OCI-LY1 (cell line): ENCODE data around the gene RTRAF.

Experiments used
- H2AFZ ChIP-seq: fragments of 200-600 bp; sonication (generic), shearing (Covaris generic); 2 replicates; pipeline ENCODE4 v1.6.0; 2014; ENCODE audit warnings: antibody characterized with exemption, mild to moderate bottlenecking, low read length
- H3F3A ChIP-seq: fragments of 200-600 bp; sonication (generic), shearing (Covaris generic); 2 replicates; pipeline ENCODE4 v1.6.0; 2014; ENCODE audit warnings: mild to moderate bottlenecking, antibody characterized with exemption, low read length, moderate library complexity; ENCODE audit not compliant: insufficient read depth
- H3K27ac ChIP-seq: fragments of 200-600 bp; sonication (generic); 2 replicates; pipeline ENCODE4 v1.5.1; 2014; ENCODE audit warnings: low read length, mixed run types, mild to moderate bottlenecking, low read depth; ENCODE audit not compliant: poor library complexity, severe bottlenecking
- H3K27me3 ChIP-seq: fragments of 200-600 bp; sonication (generic); 2 replicates; pipeline ENCODE4 v1.6.0; 2014; ENCODE audit warnings: antibody characterized with exemption, mild to moderate bottlenecking, low read length, moderate library complexity; ENCODE audit not compliant: insufficient read depth
- H3K36me3 ChIP-seq: fragments of 200-600 bp; sonication (generic); 2 replicates; pipeline ENCODE4 v1.6.1; 2014; ENCODE audit warnings: mild to moderate bottlenecking, antibody characterized with exemption, low read length, moderate library complexity, mixed read lengths; ENCODE audit not compliant: insufficient read depth
- H3K4me1 ChIP-seq: fragments of 200-600 bp; sonication (generic); 2 replicates; pipeline ENCODE4 v1.5.1; 2014; ENCODE audit warnings: mild to moderate bottlenecking, low read length, moderate library complexity; ENCODE audit not compliant: insufficient read depth, severe bottlenecking
- H3K4me2 ChIP-seq: fragments of 200-600 bp; sonication (generic), shearing (Covaris generic); 2 replicates; pipeline ENCODE4 v1.6.1; 2014; ENCODE audit warnings: low read length
- H3K4me3 ChIP-seq: fragments of 200-600 bp; sonication (generic); 2 replicates; pipeline ENCODE4 v1.5.1; 2014; ENCODE audit warnings: low read length, low read depth, mild to moderate bottlenecking, mixed read lengths; ENCODE audit not compliant: poor library complexity, severe bottlenecking
- H3K79me2 ChIP-seq: fragments of 200-600 bp; shearing (Covaris generic); 2 replicates; pipeline ENCODE4 v1.6.1; 2016; ENCODE audit warnings: mixed run types, low read length, mixed read lengths; ENCODE audit not compliant: insufficient read depth
- H3K9ac ChIP-seq: fragments of 200-600 bp; sonication (generic), shearing (Covaris generic); 2 replicates; pipeline ENCODE4 v1.6.1; 2014; ENCODE audit warnings: mild to moderate bottlenecking, low read length, mixed read lengths
- H3K9me2 ChIP-seq: fragments of 200-600 bp; sonication (generic), shearing (Covaris generic); 2 replicates; pipeline ENCODE4 v1.6.1; 2014; ENCODE audit warnings: low read depth, mild to moderate bottlenecking, low read length, mixed read lengths
- H3K9me3 ChIP-seq: fragments of 200-600 bp; shearing (Covaris generic); 2 replicates; pipeline ENCODE4 v1.6.1; 2014; ENCODE audit warnings: low read length, mixed read lengths
- H4K20me1 ChIP-seq: fragments of 200-600 bp; sonication (generic), shearing (Covaris generic); 2 replicates; pipeline ENCODE4 v1.6.0; 2016; ENCODE audit warnings: mild to moderate bottlenecking, low read length; ENCODE audit not compliant: insufficient read depth
- CTCF ChIP-seq: fragments of 200-600 bp; sonication (generic), shearing (Covaris generic); IDR thresholded peaks from 2 replicates; pipeline ENCODE4 v1.5.1; 2017; ENCODE audit warnings: mild to moderate bottlenecking, antibody characterized with exemption, low read length, moderate library complexity, mixed read lengths
- EZH2 ChIP-seq: fragments of 200-600 bp; sonication (generic), shearing (Covaris generic); IDR thresholded peaks from 2 replicates; pipeline ENCODE4 v1.8.0; 2017; ENCODE audit warnings: borderline replicate concordance, mixed run types, mild to moderate bottlenecking, antibody characterized with exemption, low read length, moderate library complexity, mixed read lengths

RTRAF gene

DNA sequence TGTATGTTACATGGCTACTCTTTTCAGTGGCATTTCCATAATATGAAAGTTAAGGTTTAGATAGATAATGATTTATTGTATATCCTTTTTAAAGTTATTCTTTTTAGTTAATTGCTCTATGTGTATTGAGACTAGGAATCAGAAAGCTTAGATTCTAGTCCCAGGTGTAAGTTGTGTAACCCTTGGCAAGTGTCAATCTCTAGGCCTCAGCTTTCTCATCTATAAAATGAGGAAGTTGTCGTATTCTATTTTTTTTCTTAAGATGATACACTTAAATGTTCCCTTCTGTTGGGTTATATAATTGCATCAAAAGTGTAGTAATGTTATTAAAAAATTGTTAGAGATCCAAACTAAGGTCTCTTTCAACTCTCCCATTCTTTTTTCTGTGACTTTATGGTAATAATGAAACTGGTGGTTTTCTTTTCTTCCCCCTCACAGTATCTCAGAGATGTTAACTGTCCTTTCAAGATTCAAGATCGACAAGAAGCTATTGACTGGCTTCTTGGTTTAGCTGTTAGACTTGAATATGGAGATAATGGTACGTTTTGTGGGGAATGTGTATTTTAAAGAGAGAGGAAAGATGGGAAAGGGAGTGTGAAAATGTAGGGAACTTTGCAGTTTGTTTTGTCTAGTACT lies 4.1 kb downstream of the RTRAF start:
- H3K4me1 ChIP-seq, result peaks cover 32% of the 10 kb centered on the region
- no peak overlapping the region for H3K4me2 ChIP-seq
- H3K27ac ChIP-seq, result no peak overlapping the region
- H3K79me2 ChIP-seq, result peaks cover 19% of the 10 kb centered on the region
- H3K9me3 ChIP-seq, result no peaks in the 10 kb centered on the region
- H3K36me3 ChIP-seq, result peaks cover 71% of the 10 kb centered on the region
- no peaks in the 10 kb centered on the region for H3F3A ChIP-seq
- no peak overlapping the region for H3K9ac ChIP-seq
- H3K27me3 ChIP-seq, result no peaks in the 10 kb centered on the region
- no peak overlapping the region for H3K4me3 ChIP-seq
- TF ChIP-seq CTCF, result no peak
- TF ChIP-seq EZH2, result no peak
- no peaks in the 10 kb centered on the region for H4K20me1 ChIP-seq
- no peak overlapping the region for H2AFZ ChIP-seq
- no peaks in the 10 kb centered on the region for H3K9me2 ChIP-seq

- TF ChIP-seq EZH2, result no peak
- peak; percentile 67 for TF ChIP-seq CTCF
Observed at GRCh38 chr14:51996148-51996746, 6.9 kb downstream of the RTRAF start.

DNA sequence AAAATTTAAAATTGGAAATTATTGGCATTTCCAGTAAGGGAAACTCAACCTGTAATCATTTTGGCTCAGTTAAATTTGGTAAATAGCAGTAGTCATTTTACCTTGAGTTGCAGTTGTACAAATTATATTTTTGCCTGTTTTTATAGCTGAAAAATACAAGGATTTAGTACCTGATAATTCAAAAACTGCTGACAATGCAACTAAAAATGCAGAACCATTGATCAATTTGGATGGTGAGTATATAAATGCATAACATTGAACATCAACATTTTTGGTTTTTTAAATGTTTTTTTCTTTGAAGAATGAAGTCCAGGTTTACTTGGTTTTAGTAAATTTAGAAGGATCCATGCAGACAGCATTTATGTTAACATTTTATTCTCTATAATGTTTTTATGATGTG lies 9.0 kb downstream of the RTRAF start:
- H3K27me3 ChIP-seq, result no peaks in the 10 kb centered on the region
- H3K4me1 ChIP-seq, result peaks cover 3% of the 10 kb centered on the region
- no peak overlapping the region for H3K9ac ChIP-seq
- no peak overlapping the region for H2AFZ ChIP-seq
- no peak overlapping the region for H3K4me2 ChIP-seq
- H3K27ac ChIP-seq, result no peak overlapping the region
- H3F3A ChIP-seq, result no peaks in the 10 kb centered on the region
- no peak for TF ChIP-seq CTCF
- peaks cover 98% of the 10 kb centered on the region for H3K36me3 ChIP-seq
- no peak overlapping the region for H3K4me3 ChIP-seq
- no peaks in the 10 kb centered on the region for H4K20me1 ChIP-seq
- H3K9me2 ChIP-seq, result no peaks in the 10 kb centered on the region
- no peaks in the 10 kb centered on the region; the same call in 1 of the 2 replicates for H3K79me2 ChIP-seq
- H3K9me3 ChIP-seq, result no peaks in the 10 kb centered on the region

More at GRCh38 chr14:51996148-51996746, 6.9 kb downstream of the RTRAF start:
- H3K9ac ChIP-seq, result no peak overlapping the region
- peaks cover 13% of the 10 kb centered on the region for H3K4me1 ChIP-seq
- no peak overlapping the region for H3K4me2 ChIP-seq
- H3K27ac ChIP-seq, result no peak overlapping the region
- no peaks in the 10 kb centered on the region for H3F3A ChIP-seq
- no peak overlapping the region for H3K4me3 ChIP-seq
- peaks cover 94% of the 10 kb centered on the region for H3K36me3 ChIP-seq
- H3K9me2 ChIP-seq, result no peaks in the 10 kb centered on the region
- H2AFZ ChIP-seq, result no peak overlapping the region
- no peaks in the 10 kb centered on the region for H3K27me3 ChIP-seq
- no peaks in the 10 kb centered on the region for H3K9me3 ChIP-seq
- peaks cover 2% of the 10 kb centered on the region for H3K79me2 ChIP-seq
- no peaks in the 10 kb centered on the region for H4K20me1 ChIP-seq
